Neuronal stem cell (in vitro differentiated cells): ENCODE data around the gene COG4.
A peak's percentile ranks its signal among the peaks of the same experiment; 100 is the strongest.

Source experiments
- DNase-seq: peaks from one replicate; pipeline ENCODE4 v3.0.0-alpha.2; 2013; ENCODE audit warnings: low spot score
- H2AFZ ChIP-seq: one replicate; pipeline ENCODE4 v1.6.1; 2013; ENCODE audit warnings: mild to moderate bottlenecking, low read length, inconsistent platforms
- H2AK5ac ChIP-seq: 2 replicates; pipeline ENCODE4 v1.6.1; 2013; ENCODE audit warnings: low read depth, mild to moderate bottlenecking, inconsistent platforms, low read length, moderate library complexity, mixed read lengths
- H2BK120ac ChIP-seq: 2 replicates; pipeline ENCODE4 v1.6.1; 2013; ENCODE audit warnings: low read depth, mild to moderate bottlenecking, inconsistent platforms, low read length, moderate library complexity, mixed read lengths
- H2BK12ac ChIP-seq: one replicate; pipeline ENCODE4 v1.6.1; 2013; ENCODE audit warnings: low read length, inconsistent platforms
- H2BK15ac ChIP-seq: 2 replicates; pipeline ENCODE4 v1.6.1; 2013; ENCODE audit warnings: mild to moderate bottlenecking, low read length, inconsistent platforms, mixed read lengths
- H2BK5ac ChIP-seq: one replicate; pipeline ENCODE4 v1.6.1; 2013; ENCODE audit warnings: inconsistent platforms, mild to moderate bottlenecking, low read length, moderate library complexity
- H3K14ac ChIP-seq: one replicate; pipeline ENCODE4 v1.6.1; 2013; ENCODE audit warnings: low read length, inconsistent platforms
- H3K18ac ChIP-seq: 2 replicates; pipeline ENCODE4 v1.6.1; 2013; ENCODE audit warnings: low read length, inconsistent platforms
- H3K23ac ChIP-seq: 2 replicates; pipeline ENCODE4 v1.6.1; 2013; ENCODE audit warnings: low read depth, mild to moderate bottlenecking, mixed read lengths, low read length, inconsistent platforms; ENCODE audit not compliant: poor library complexity
- H3K27ac ChIP-seq: replicated peaks from 3 replicates; pipeline ENCODE4 v1.5.1; 2013; ENCODE audit warnings: low read length, inconsistent platforms
- H3K27me3 ChIP-seq, 3 experiments: 2 replicates each; pipeline ENCODE4 v1.6.1; 2013; ENCODE audit warnings: low read length in 3 of 3, mild to moderate bottlenecking in 2 of 3, inconsistent platforms in 1 of 3, low read depth in 1 of 3, mixed read lengths in 1 of 3, moderate library complexity in 1 of 3; ENCODE audit not compliant: control insufficient read depth in 3 of 3, insufficient read depth in 3 of 3
- H3K36me3 ChIP-seq, 2 donors: replicated peaks in 1 of 2; 2 replicates each; pipeline ENCODE4 v1.6.1; 2013; ENCODE audit warnings: low read length in 2 of 2; ENCODE audit not compliant: control insufficient read depth in 2 of 2, insufficient read depth in 2 of 2
- H3K4ac ChIP-seq: 2 replicates; pipeline ENCODE4 v1.6.1; 2013; ENCODE audit warnings: inconsistent platforms, mild to moderate bottlenecking, low read length, moderate library complexity
- H3K4me1 ChIP-seq, 2 donors: 1 replicate in 1 of 2; 2 replicates in 1 of 2; pipeline ENCODE4 v1.6.1; 2013; ENCODE audit warnings: low read length in 2 of 2, low read depth in 1 of 2; ENCODE audit not compliant: control insufficient read depth in 2 of 2, insufficient read depth in 1 of 2
- H3K4me2 ChIP-seq: one replicate; pipeline ENCODE4 v1.6.1; 2013; ENCODE audit warnings: mild to moderate bottlenecking, low read length, inconsistent platforms; ENCODE audit not compliant: insufficient read depth, poor library complexity, severe bottlenecking
- H3K4me3 ChIP-seq, 2 donors: 2 replicates each; pipeline ENCODE4 v1.5.1; 2013; ENCODE audit warnings: low read length in 2 of 2, mild to moderate bottlenecking in 2 of 2, inconsistent platforms in 1 of 2, moderate library complexity in 1 of 2
- H3K79me1 ChIP-seq: one replicate; pipeline ENCODE4 v1.6.1; 2013; ENCODE audit warnings: low read depth, mild to moderate bottlenecking, inconsistent platforms, low read length, moderate library complexity
- H3K9ac ChIP-seq: one replicate; pipeline ENCODE4 v1.6.1; 2013; ENCODE audit warnings: mild to moderate bottlenecking, low read depth, low read length, inconsistent platforms; ENCODE audit not compliant: poor library complexity
- H3K9me3 ChIP-seq, 2 donors: replicated peaks in 1 of 2; 2 replicates each; pipeline versions ENCODE3 to v1.6.1; 2013; ENCODE audit warnings: low read length in 2 of 2, mild to moderate bottlenecking in 2 of 2, inconsistent platforms in 1 of 2, low read depth in 1 of 2, mixed read lengths in 1 of 2, moderate library complexity in 1 of 2; ENCODE audit not compliant: control insufficient read depth in 2 of 2, insufficient read depth in 1 of 2
- H4K8ac ChIP-seq: one replicate; pipeline ENCODE4 v1.6.1; 2013; ENCODE audit warnings: low read depth, mild to moderate bottlenecking, inconsistent platforms, low read length, moderate library complexity
- H4K91ac ChIP-seq: one replicate; pipeline ENCODE4 v1.6.1; 2013; ENCODE audit warnings: low read length, low read depth, mild to moderate bottlenecking, inconsistent platforms; ENCODE audit not compliant: poor library complexity
- WGBS, 2 donors: extraction: QIAGEN DNeasy Blood & Tissue Kit; methylation state at CpG; one replicate each; pipeline ENCODE4 v1.1.7; 2013; ENCODE audit warnings: missing lambda C conversion rate in 2 of 2, mixed read lengths in 1 of 2; ENCODE audit not compliant: insufficient read length in 2 of 2, insufficient replicate concordance in 1 of 2; ENCODE audit errors: extremely low coverage in 2 of 2; 5-methylcytosine and 5-hydroxymethylcytosine counted together

The COG4 gene

DNA sequence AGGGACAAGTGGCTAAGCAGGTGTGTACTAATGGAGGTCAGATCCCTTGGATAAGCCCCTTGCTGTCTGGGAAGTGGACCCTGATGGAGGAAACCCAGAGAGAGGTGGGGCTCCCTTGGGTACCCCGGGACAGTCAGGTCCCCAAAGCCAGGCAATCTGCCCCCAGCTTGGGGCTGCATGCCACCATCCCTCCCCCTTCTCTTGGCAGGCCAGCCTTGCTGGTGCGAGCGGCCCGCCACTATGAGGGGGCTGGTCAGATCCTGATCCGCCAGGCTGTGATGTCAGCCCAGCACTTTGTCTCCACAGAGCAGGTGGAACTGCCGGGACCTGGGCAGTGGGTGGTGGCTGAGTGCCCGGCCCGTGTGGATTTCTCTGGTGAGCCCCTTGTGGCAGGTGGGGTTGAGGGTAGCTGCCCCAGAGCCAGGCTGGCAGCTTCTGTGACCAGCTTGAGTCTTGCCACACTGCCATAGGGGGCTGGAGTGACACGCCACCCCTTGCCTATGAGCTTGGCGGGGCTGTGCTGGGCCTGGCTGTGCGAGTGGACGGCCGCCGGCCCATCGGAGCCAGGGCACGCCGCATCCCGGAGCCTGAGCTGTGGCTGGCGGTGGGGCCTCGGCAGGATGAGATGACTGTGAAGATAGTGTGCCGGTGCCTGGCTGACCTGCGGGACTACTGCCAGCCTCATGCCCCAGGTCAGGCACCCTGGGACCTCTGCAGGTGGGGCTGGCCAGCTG, 48.9 kb downstream of the COG4 start:
- peak overlapping the region; percentile 84 for H2BK12ac ChIP-seq
- peak overlapping the region; percentile 55 for H3K23ac ChIP-seq
- no peak overlapping the region for H2AFZ ChIP-seq
- H3K36me3 ChIP-seq, result peaks cover 5 to 22% of the 10 kb centered on the region in 2 donors
- H2BK5ac ChIP-seq, result peak overlapping the region; percentile 66
- peak overlapping the region; percentile 13 for H3K18ac ChIP-seq
- peaks cover 2% of the 10 kb centered on the region for H3K79me1 ChIP-seq
- no peaks in the 10 kb centered on the region for H3K27me3 ChIP-seq
- H3K14ac ChIP-seq, result peak overlapping the region; percentile 38
- H2AK5ac ChIP-seq, result peak overlapping the region; percentile 63
- DNase-seq, result no peak
- H3K4ac ChIP-seq, result no peak overlapping the region
- peaks cover 4 to 5% of the 10 kb centered on the region in 2 donors for H3K4me1 ChIP-seq
- no peak overlapping the region for H3K4me2 ChIP-seq
- H3K4me3 ChIP-seq, result no peak overlapping the region
- no peak overlapping the region for H2BK120ac ChIP-seq
- H4K8ac ChIP-seq, result no peak overlapping the region
- H3K27ac ChIP-seq, result no peak overlapping the region
- H4K91ac ChIP-seq, result no peak overlapping the region
- H2BK15ac ChIP-seq, result no peak overlapping the region
- WGBS, 2 donors, result no CpG with 5 or more reads among the region's 22 CpGs
- H3K9ac ChIP-seq, result peak overlapping the region; percentile 30
- H3K9me3 ChIP-seq, result no peaks in the 10 kb centered on the region

- H4K8ac ChIP-seq, result no peak overlapping the region
- H3K27ac ChIP-seq, result no peak overlapping the region
- H3K4me3 ChIP-seq, result no peak overlapping the region
- no peak overlapping the region for H3K18ac ChIP-seq
- no peak overlapping the region for H2BK15ac ChIP-seq
- H2BK12ac ChIP-seq, result peak overlapping the region; percentile 73
- H3K36me3 ChIP-seq, result peaks cover 0 to 14% of the 10 kb centered on the region in 2 donors
- H3K4me1 ChIP-seq, result peaks cover 4 to 7% of the 10 kb centered on the region in 2 donors
- no peak overlapping the region for H3K4ac ChIP-seq
- H3K9ac ChIP-seq, result peak overlapping the region; percentile 63
- no peak overlapping the region for H2AFZ ChIP-seq
- H2BK5ac ChIP-seq, result peak overlapping the region; percentile 39
- no peaks in the 10 kb centered on the region for H3K9me3 ChIP-seq
- no peak overlapping the region for H4K91ac ChIP-seq
- no peak overlapping the region for H3K4me2 ChIP-seq
- H3K27me3 ChIP-seq, result no peaks in the 10 kb centered on the region
- peak overlapping the region; percentile 86 for H2AK5ac ChIP-seq
- no CpG with 5 or more reads among the region's 21 CpGs for WGBS, 2 donors
- H3K79me1 ChIP-seq, result peaks cover 2% of the 10 kb centered on the region
- H2BK120ac ChIP-seq, result no peak overlapping the region
- DNase-seq, result no peak
- H3K14ac ChIP-seq, result peak overlapping the region; percentile 38
- H3K23ac ChIP-seq, result peak overlapping the region; percentile 65
Observed at GRCh38 chr16:70473446-70474319, 49.7 kb downstream of the COG4 start.

- Histone ChIP-seq H3K4me3 (no peak overlapping the region), H2AK5ac (no peak overlapping the region), H3K14ac (no peak overlapping the region), H3K4me2 (no peak overlapping the region), H3K79me1 (peaks cover 2% of the 10 kb centered on the region), H4K91ac (no peak overlapping the region), H4K8ac (no peak overlapping the region), H2BK12ac (no peak overlapping the region), H3K18ac (no peak overlapping the region), H2BK5ac (peak overlapping the region; percentile 39), H3K9ac (peak overlapping the region; percentile 60), H2AFZ (no peak overlapping the region), H2BK120ac (no peak overlapping the region), H2BK15ac (no peak overlapping the region), H3K23ac (peak overlapping the region; percentile 65), H3K9me3 (no peaks in the 10 kb centered on the region), H3K4ac (no peak overlapping the region), H3K27me3 (no peaks in the 10 kb centered on the region), H3K36me3 (peaks cover 0 to 6% of the 10 kb centered on the region in 2 donors), H3K27ac (no peak overlapping the region), H3K4me1 (peaks cover 4 to 7% of the 10 kb centered on the region in 2 donors)
- no CpG with 5 or more reads among the region's 28 CpGs for WGBS, 2 donors
- no peak for DNase-seq
Observed at GRCh38 chr16:70472786-70473433, 50.4 kb downstream of the COG4 start.
